SHP77 (cell line): Measurements from ENCODE around the gene NPC1.

Source experiments
- DNase-seq, 2 experiments: peaks; one replicate each; lab custom pipeline; 2025; lab: John Stamatoyannopoulos, UW

Gene NPC1

DNA sequence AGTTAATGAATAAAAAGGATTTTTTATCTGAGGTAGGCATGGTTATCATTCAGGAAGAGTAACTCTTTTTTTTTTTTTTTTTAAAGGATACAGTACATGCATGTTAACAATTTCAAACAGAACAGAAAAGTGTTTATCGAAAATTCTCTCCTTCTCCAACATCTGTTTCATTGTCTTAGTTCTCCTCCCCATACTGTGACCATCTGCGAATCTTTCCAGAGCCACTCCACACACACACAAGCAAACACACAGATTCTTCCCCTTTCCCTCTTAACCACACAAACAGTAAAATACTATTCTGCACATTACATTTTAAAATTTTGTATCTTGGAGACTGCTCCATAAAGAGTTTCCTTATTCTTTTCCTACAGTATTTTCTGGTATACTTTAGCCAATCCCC lies 38.0 kb downstream of the NPC1 start:
- DNase-seq: no peak

DNA sequence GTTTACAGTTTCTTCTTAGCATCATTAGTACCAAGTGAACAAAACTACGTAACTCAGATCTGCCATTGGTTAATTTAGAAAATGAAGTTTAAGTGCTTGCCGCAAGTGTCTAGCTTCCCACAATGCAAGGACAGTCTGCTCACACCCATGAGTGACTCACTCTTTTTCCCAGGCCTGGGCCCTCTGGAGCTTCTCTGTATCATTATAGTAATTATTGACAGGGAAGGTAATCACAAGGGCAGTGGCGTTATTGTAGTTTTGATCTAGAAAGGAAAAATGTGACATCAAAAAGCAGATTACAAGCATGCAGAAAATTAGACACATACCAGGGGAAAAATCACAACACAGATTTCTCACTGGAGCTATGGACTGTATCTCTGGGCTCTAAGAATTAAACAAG lies 38.5 kb downstream of the NPC1 start:
- DNase-seq: no peak

DNA sequence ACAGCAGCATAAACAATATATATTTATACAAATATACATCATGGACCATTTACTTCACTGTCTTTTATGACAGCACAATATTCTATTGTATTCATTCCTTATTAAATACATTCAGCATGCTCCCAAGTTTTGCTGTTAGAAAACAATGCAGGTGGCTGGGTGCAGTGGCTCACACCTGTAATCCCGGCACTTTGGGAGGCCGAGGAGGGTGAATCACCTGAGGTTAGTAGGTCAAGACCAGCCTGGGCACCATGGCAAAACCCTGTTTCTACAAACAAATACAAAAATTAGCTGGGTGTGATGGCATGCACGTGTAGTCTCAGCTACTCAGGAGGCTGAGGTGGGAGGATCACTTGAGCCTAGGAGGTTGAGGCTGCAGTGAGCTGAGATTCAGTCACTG lies 39.0 kb downstream of the NPC1 start:
- no peak for DNase-seq

DNA sequence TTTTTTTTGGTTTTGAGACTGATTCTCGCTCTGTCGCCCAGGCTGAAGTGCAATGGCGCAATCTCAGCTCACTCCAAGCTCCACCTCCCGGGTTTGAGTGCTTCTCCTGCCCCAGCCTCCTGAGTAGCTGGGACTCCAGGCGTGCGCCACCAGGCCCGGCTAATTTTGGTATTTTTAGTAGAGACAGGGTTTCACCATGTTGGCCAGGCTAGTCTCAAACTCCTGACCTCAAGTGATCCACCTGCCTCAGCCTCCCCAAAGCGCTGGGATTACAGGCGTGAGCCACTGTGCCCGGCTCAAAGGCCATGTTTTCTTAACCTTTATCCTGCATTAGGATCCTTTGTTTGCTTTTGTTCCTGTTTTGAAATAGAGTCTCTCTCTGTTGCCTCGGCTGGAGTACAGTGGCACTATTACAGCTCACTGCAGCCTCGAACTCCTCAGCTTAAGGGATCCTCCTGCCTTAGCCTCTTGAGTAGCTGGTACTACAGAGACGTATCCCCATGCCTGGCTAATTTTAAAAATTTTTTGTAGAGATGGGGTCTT lies 41.0 kb downstream of the NPC1 start:
- DNase-seq: no peak

DNA sequence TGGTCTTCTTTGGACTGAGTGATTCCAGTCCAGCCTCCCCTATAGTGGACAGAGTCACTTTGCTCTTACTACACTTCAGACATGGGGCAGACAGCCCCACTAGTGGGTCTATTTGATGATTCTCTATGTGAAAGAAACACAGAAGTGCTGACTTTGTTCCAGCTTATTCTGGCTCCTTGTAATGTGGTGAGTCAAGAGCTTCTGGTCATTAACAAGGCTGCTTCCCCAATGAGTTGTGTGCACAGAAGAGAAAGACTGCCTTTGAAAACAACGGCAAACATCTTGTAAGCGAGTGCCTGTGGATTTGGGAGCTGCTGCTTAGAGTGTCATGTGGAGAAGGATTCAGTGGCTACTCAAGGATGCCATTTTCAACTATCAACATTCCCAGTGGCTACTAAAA lies 43.8 kb downstream of the NPC1 start:
- DNase-seq: no peak

DNA sequence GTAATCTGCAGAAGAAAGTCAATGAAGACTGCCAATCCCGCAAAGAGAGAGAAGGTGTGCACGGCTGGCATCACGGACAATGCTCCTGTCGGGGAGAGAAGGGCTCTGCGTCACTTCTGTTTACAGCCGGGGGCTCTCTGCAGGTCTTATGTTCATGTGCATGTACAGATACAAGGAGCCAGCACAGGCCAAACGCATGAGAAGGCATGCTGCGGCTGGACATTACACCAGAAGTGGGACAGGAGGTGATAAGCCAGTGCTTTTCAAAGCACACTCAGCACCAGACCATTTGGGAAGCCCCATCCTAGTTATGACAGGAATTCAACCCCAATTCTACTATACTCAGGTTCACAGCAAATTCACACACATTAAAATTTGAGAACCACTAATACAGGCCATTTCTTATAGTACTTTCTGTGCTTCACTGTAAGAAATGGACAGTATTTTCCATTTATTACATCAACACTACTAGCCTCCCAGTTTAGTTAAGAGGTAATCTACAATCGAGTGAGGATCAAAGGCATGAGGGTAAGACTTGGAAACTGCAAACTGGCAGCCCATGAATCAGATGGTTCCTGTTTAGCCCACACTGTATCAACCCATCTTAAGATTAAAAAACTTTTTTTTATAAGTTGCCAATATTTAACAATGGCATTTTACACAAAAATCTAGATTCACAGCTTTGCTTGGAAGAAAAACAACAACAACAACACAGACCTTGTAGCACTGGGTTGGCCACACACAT lies 44.8 kb downstream of the NPC1 start:
- DNase-seq: no peak

DNA sequence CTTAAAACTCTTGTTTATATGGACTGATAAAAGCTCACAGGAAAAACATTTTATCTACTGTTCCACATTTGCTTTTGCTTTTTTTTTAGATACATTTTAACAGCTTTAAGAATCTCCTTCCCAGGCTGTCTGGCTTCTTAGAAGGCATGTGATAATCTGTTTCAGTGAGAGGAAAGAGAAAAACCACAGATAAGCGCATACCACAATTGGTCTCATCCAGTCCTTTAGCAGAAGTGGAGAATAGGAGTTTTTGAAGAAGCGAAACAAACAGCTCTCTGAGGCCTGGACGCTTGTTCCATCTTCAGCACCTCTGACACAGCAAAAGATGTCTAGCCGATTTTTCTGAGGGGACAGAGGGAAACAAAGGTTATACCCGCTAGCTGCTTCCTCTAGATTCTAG lies 45.4 kb downstream of the NPC1 start:
- DNase-seq: no peak

DNA sequence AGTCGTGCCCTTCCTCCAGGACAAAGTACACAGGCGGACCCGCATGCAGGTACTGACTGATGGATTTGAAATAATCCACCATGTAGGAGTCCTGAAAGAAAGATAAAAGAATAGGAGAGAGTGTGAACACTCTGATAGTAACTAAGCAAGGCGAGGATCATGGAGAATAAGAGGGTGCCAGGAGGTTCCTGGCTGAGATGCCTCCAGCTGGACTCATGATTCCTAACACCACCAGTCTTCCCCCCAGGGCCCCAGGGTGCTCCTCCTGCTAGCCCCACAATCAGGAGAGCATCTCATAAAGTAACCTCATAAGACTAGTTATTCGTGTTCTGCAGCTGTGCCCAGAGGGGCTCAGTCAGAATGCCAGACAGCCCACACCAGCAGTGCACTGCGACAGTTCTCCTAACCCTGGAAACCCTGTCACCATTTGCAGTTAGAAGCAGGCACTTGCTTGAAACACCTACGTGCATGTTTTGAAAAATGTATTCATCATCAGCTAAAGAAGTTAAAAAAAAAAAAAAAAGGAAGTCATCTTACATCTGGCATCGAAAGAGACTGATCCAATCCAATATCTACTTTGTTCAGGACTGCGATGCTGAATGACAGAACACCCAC lies 46.3 kb downstream of the NPC1 start:
- no peak for DNase-seq

DNA sequence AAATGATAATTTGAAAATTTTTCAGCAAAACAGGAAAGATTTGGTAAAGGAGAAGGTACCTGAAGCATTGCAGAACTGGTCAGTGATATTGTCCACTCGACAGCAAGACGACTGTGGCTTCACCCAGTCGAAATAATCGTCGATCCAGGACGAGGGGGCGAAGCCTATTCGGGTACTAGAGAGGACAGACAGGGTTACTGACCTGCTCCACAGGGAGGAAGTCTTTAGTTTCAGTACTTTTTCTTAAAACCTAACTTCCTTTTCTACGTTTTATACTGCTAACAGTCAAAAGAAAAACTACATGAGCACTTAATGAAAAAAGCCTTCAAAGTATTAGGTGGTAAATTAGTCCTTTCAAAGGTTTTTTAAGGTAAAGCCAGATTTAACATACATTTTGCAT lies 47.0 kb downstream of the NPC1 start:
- no peak for DNase-seq

DNA sequence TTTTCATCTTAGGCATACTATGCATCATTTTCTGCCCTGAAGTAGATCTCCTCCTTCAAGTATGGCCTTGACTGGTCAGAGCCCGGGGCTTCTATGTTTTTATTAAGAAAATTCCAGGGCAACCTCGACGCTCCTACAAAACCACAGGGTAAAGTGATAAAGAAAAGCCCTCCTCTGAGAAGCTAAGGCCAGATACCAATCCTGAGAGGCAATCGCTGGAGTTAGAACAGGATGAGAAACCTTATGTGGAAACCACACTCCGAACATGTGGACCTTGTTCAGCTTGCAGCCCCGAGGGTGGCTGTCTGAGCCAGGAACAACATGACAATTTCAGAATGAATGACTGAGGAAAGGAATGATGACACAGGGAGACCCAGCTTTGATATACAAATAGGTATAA lies 47.4 kb downstream of the NPC1 start:
- no peak for DNase-seq

DNA sequence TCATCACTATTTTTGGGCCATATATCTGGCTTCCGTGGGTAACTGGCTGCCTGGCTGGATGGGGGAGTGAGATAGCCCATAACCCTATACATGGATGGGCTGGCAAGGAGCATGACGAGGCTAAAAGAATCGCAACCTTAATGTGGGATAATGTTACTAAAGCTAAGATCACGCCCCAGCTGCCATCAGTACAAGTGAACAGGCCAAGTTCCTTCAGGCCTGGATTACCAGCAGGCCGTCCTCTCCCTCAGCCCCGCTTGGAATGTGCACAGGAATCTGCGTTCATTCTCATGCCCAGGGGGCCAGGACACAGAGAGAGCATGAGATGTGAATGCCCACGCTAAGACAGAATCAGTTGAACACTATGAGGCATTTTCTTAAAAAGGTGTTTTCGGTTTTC lies 48.3 kb downstream of the NPC1 start:
- DNase-seq: no peak

DNA sequence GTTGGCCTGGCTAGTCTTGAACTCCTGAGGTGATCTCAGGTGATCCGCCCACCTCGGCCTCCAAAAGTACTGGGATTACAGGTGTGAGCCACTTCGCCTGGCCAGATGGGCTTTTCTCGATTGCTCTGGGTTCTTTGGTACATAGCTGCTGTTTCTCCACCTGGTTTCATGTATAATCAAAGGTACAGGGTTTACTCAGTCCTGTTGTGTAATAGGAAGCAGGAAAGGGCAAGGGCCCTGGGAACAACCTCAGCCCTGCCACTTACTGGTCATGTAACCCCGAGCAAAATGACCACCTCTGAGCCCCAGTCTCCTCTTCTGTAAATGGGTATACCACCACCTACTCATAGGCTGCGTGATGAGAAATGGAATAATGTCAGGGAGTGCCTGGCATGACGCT lies 49.0 kb downstream of the NPC1 start:
- DNase-seq: no peak

DNA sequence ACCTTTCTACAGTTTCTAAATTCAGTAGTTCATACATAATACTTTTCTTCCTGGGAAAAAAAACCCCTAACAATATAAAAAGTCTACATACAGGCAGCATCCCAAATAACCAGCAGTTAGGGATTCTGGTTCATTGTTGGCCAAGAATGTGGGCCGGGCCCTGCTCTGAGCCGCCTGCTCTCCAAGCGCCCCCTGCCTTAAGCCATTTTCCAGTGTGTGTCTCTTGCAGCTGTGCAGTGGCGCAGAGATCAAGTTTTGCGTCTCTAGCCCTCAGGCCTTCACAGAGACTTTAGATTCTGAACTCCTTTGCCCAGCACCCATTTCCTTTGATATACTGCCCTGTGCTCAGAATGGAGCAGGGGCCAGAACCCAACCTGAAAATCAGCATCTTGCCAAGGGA lies 50.1 kb downstream of the NPC1 start:
- DNase-seq: no peak

DNA sequence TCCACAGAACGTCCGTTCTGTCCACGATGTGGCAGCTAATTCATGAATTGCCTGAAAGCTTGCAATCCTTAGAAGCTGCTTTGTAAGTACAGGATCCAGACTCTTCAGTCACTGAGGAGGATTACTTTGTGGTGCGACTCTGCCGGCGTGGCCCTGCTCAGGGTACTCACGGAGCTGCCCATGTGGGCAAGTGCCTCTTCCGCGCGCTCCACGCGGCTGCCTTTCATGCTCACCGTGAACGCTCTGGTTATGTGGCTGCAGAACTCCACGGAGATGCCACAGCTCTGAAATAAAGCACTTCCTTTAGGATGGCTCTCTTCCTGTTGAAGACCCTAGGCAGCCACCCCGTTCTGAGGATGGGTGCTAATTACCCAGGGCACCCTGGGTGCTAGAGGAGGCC lies 52.0 kb downstream of the NPC1 start:
- no peak for DNase-seq

DNA sequence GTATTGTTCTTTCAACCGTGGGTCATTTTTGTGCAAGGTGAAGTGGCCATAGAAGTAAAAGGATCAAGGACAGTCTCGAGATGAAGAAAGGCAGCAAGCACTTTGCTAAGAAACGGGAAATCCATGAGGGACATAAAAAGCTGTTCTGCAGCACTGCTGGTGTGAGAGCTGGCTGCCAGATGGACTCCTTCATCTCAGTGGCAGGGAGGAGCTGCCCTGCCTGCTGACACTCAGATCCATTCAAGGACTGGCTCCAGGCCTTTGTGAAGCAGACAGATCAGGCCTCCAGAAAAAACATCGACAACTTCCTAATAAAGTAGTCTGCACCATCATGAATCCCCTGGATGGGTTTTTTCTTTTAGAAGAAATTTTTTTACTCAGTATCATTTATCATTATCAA lies 53.5 kb downstream of the NPC1 start:
- no peak for DNase-seq

DNA sequence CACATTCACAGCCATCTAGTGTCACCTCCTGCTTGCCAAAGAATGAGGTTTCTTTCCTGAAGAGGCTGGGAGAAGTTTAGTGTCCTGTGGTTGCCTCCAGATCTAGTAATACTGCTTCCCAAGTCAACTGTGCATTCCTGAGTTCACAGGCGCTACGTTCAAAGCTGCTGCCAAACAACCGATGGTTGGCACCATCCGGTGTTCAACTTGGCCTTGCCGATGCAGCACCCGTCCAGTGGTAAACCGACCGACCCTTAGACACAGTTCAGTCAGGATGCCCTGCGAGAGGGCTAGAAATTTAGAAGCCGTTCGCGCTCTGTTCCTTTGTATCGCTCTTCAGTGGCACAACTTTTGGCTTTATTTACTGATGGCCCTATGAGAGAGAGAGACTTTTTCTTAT lies 54.4 kb downstream of the NPC1 start:
- DNase-seq: no peak

DNA sequence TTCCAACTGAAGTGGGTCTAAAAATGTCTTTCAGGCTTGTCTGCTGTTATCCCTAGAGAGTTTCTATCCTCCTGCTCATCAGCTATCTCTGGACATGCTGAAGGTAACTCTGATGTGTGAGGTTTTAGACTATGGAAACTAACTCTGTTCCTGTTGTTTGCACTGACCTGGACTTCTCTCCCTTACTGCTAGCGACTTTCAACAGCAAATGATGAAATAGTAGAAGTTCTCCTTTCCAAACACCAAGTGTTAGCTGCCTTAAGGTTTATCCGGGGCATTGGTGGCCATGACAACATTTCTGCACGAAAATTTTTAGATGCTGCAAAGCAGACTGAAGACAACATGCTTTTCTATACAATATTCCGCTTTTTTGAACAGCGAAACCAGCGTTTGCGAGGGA lies 56.1 kb downstream of the NPC1 start:
- no peak for DNase-seq

DNA sequence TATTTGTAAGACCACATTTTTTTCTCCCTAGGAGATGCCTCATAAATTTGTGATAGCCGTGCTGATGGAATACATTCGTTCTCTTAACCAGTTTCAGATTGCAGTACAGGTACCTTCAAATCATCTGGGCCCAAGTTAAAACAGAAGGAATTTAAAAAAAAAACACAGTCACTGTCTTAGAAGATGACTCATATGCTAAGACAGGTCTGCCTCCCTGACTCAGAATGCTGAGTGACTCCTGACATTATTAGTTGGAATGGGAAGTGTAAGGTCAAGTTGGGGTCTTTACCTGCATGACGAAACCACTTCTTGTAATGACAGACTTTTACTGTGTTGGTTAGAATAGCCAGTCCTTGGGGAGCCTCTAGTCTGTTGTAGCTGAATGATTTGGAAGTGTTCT lies 56.7 kb downstream of the NPC1 start:
- no peak for DNase-seq

DNA sequence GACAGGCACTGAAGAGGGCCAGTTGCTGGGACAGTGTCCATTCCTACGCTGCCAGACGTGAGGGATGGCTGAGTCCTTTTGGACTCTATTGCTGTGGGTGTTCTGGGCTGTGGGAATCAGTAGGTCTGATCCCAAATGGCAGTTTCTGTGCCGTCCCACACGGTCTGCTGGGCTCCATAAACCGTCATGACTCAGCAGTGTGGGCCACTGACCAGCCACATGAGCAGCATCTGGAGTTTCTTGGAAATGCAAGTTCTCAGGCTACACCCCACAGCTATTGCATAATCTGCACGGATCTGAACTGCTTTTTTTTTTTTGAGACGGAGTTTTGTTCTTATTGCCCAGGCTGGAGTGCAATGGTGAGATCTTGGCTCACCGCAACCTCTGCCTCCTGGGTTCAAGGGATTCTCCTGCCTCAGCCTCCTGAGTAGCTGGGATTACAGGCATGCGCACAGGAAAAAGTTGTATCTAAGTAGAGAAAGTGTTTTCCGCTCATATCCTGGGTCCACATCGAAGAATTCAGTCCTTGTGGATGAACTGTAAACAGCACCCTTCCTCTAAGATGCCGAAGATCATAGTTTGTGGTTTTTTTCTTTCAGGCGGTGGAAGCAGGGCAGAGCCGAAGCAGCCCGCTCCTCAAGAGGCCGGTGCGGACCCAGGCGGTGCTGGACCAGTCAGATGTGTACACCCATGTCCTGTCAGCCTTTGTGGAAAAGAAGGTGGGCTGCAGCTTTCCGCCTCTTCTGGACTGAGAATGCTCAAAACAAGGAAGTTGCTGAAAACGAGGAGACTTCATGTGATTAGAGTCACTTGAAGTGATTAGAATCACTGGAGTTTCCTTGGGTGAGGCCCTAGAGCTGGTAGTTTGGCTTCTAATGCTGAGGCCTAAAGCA lies 57.5 kb downstream of the NPC1 start:
- DNase-seq: no peak

DNA sequence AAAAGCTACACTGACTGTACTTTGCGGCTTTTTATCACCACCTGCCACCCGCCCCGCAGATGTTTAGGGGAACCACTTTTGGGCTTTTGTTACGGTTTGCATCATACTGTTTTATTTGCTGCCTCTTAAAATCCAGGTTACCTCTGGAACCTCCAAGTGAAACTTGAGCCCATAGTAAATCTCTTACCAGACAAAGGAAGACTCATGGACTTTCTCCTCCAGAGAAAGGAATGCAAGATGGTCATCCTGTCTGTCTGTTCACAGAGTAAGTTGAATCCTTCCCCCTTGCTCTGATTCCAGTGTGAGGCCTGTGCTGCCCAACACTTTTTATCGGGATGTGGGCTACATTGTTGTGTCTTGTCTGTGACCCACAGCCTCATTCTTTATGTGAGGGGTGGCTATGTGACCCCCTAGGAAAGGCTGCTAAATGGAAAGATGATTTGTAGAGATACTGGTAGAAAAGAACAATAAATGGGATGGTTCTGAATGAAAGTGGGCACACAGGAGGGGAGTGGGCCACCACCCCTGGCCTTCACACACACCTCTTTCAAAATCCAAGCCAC lies 59.7 kb downstream of the NPC1 start:
- DNase-seq: no peak

DNA sequence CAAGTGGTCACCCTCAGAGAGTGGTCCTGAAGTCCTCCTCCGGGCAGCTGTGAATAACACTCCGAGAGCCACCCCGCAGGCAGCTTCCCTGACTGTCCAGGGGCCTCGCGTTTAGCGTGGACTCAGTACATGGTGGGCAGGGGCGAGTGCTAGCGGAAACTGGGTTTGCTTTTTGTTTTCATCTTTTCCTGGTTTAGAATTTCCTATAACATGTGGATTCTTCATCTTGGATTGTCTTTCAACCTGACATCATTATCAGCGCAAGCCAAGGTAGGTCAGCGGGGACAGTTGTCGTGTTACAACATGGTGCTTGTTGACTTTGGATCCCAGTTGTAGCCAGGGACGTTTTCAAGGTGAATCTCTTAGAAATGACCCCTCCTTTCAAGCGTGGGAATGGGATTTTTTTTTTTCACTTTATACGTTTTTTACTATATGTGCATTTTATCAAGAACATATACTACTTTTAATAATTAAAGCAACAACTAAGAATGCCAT lies 62.0 kb downstream of the NPC1 start:
- DNase-seq: no peak
